GM12864 (cell line): ENCODE data around the gene CCNL1.

Experiments
- DNase-seq: peaks from one replicate; pipeline ENCODE4 v3.0.0-alpha.2; 2011; ENCODE audit warnings: low read depth
- H3K4me3 ChIP-seq: 2 replicates; pipeline ENCODE4 v1.5.1; 2011; ENCODE audit warnings: mild to moderate bottlenecking, low read depth, low read length, control low read depth
- TF ChIP-seq, protein P1 (sequence below): IDR thresholded peaks from 2 replicates; pipeline ENCODE4 v1.5.1; 2011; ENCODE audit warnings: low read depth, mild to moderate bottlenecking, moderate library complexity, low read length, control low read depth, inconsistent platforms; ENCODE audit errors: missing control alignments

CCNL1 gene

DNA sequence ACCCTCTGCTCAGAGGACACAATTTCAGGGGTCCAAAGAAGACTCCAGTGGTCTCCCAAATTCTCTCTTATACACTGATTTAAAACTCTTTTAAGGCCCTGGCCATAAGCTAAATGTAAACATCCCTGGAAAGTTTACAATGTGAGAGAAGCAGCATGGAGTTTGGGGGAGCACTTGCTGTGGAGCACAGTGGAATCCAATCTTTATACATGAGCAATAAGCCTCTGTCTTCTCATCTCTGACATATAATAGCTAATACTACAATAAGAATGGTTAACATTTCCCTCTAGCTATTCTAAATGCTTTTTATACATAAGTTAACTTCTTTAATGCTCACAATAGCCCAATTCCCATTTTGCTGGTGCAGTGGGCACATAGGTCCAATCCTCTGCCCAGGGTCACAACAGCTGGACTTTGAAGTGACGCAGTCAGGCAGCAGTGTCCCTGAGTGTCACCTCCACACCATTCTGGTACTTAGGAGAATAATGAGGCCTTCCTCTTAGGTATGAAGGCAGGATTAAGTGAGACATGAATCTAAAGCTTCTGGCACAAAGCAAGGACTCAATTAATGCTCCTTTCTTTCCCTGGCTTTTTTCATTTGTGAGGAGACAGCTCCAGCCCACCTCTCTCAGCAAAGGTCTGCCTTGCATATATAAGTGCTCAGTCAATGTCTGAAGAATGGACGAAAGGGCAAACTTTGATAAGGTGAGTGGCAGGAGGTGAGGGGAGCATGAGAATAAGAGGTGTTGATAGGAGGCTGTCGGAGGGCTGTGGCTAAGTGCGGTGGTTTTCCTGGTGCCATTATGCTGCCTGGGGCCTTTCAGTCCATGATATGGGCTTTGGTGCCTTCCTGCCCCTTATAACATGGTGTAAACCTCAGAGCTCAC is 26.3 kb downstream of the CCNL1 start:
- no peak for DNase-seq
- TF ChIP-seq, protein P1, sequence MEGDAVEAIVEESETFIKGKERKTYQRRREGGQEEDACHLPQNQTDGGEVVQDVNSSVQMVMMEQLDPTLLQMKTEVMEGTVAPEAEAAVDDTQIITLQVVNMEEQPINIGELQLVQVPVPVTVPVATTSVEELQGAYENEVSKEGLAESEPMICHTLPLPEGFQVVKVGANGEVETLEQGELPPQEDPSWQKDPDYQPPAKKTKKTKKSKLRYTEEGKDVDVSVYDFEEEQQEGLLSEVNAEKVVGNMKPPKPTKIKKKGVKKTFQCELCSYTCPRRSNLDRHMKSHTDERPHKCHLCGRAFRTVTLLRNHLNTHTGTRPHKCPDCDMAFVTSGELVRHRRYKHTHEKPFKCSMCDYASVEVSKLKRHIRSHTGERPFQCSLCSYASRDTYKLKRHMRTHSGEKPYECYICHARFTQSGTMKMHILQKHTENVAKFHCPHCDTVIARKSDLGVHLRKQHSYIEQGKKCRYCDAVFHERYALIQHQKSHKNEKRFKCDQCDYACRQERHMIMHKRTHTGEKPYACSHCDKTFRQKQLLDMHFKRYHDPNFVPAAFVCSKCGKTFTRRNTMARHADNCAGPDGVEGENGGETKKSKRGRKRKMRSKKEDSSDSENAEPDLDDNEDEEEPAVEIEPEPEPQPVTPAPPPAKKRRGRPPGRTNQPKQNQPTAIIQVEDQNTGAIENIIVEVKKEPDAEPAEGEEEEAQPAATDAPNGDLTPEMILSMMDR: no peak
- H3K4me3 ChIP-seq: no peak overlapping the region

DNA sequence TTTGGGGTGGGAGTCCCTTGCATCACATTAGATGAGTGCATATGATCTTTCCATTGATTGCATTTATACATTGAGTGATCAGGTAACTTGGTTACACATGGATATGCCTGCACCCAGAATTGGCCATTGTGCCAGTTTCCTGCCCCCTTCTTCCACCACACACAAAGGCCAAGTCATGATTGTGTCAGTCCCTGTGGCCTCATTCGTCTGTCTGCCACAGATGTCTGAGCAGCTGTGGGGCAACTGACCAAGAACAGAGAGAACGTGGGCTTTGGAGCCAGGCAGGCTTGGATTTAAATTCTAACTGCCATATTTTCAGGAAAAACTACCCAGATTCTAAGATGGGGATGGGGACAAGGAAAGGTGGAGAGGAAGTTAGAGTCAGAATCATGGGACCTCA is 27.0 kb downstream of the CCNL1 start:
- TF ChIP-seq, protein P1: no peak
- no peak overlapping the region for H3K4me3 ChIP-seq
- DNase-seq: no peak

DNA sequence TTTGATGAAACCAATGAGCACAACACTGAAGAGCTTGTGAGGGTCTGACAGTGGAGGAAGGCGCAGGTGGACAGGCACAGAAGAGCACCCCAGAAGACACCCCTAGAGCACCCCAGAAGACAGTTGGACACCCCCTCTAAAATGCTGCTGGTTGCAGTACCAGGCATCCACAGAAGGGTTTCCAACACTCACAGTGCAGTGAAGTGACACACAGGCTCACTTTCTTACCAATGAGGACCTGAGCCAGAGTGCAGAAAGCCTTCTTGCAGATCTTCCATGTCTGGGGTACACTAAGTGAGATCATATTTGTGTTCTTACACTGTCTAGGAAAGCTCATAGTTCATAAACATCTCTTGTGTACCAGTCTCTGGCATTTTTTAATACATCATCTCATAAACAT is 27.6 kb downstream of the CCNL1 start:
- H3K4me3 ChIP-seq: no peak overlapping the region
- no peak for DNase-seq
- TF ChIP-seq, protein P1: no peak

GRCh38 chr3:157131861-157132260 is 28.1 kb downstream of the CCNL1 start:
- no peak for DNase-seq
- TF ChIP-seq, protein P1: no peak
- no peak overlapping the region for H3K4me3 ChIP-seq

- no peak overlapping the region for H3K4me3 ChIP-seq
- TF ChIP-seq, protein P1: peak; percentile 62
- no peak for DNase-seq
These were observed 29.3 kb downstream of the CCNL1 start for GRCh38 chr3:157130467-157131251.

DNA sequence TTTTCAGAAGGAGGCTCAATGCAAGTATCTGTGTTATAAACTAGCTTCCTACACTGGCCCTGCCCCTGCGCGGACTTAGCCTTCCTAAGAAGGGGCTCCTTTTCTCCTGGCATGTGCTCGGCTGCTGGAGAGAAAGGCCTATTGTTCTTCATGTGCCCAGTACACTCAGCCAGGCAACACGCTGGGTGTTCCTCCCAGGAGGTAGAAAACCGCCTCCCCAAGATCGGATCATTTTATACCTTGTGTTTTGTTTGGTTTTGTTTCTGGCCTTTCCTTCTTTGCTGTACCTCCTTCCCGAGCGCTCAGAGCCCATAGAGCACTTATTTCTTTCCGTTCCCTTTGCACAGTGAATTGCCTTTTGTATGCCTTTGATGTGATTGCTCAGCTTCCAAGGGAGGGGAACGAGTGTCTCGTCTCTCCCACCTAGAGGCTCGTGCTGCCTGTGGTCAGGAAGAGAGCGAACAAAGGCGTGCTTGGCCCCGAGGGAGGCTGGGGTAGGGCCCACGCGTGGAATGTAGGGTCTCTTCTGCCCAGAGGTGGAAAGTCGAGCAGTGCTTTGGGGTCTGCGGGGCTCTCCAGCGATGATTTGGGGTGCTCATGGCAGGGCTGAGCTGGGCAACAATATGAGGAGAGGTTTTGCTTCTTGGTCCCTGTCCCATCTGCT is 30.0 kb downstream of the CCNL1 start:
- no peak overlapping the region for H3K4me3 ChIP-seq
- no peak for DNase-seq
- TF ChIP-seq, protein P1: no peak
